ENCODE measurements around the gene GARNL3.

Gene GARNL3

GRCh38 chr9:127417131-127418036 lies 152.8 kb downstream of the GARNL3 start:
- in situ Hi-C loops (cut with MboI; ENCODE audit: low pct_unique_long_range_greater_than_20kb, low sequenced_read_pairs): no loop called here
- no peak for DNase-seq

GRCh38 chr9:127418037-127418471 lies 153.5 kb downstream of the GARNL3 start:
- DNase-seq: peak; percentile 62
- in situ Hi-C loops (cut with MboI; ENCODE audit: low pct_unique_long_range_greater_than_20kb, low sequenced_read_pairs): no loop called here

GRCh38 chr9:127419348-127419747 lies 154.8 kb downstream of the GARNL3 start:
- in situ Hi-C loops (cut with MboI; ENCODE audit: low pct_unique_long_range_greater_than_20kb, low sequenced_read_pairs): no loop called here
- no peak for DNase-seq

DNA sequence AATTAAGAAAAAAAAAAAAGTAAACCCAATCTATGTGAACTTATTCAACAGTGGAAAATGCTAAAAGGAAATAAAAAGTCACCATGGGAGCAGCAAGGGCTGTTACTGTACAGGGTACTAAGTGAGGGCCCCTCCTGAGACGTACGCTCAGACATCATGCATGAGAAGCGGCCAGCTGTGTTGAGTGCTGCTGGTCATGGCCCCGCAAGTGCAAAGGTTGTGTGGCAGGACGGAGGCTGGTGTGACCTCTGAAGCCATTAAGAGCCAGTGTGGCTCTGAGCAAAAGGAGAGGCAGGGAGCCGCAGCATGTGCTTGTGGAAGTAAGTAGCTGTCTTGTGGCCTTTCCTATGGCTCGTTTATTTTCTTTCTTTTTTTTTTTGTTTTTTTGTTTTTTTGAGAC lies 156.5 kb downstream of the GARNL3 start:
- no peak for DNase-seq
- in situ Hi-C loops (cut with MboI; ENCODE audit: low pct_unique_long_range_greater_than_20kb, low sequenced_read_pairs): no loop called here

GRCh38 chr9:127422133-127422782 lies 157.7 kb downstream of the GARNL3 start:
- no peak for DNase-seq
- in situ Hi-C loops (cut with MboI; ENCODE audit: low pct_unique_long_range_greater_than_20kb, low sequenced_read_pairs): no loop called here

- in situ Hi-C loops (cut with MboI; ENCODE audit: low pct_unique_long_range_greater_than_20kb, low sequenced_read_pairs): no loop called here
- DNase-seq: no peak
Observed at GRCh38 chr9:127422787-127423186, 158.2 kb downstream of the GARNL3 start.

DNA sequence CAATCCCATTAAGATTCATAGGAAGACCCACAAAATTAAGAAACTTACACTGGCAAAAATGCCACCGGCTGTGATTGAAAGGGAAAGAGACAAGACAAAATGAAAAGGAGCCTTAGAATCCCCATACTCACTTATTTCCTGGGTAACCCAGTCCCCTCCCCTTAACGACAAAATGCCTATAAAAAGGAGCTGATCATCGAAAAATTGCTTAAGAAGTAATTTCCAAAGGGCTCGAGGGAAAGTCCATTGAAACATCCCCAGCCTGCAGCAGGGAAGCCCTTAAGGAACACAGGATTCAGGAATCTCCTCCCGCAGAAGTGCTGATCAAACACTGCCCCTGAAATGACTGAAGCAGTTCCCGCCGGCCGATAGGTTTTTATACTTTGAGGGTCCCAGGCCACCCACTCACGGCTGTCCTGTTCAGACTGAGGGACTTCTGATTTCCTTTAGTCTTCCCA lies 158.9 kb downstream of the GARNL3 start:
- no peak for DNase-seq
- in situ Hi-C loops (cut with MboI; ENCODE audit: low pct_unique_long_range_greater_than_20kb, low sequenced_read_pairs): no loop called here

- DNase-seq: peak; percentile 96
- in situ Hi-C loops (cut with MboI; ENCODE audit: low pct_unique_long_range_greater_than_20kb, low sequenced_read_pairs): no loop called here
Observed at GRCh38 chr9:127423934-127424675, 159.5 kb downstream of the GARNL3 start, which contains the start of gene ZNF79. Gene ZNF79, plus strand, starts transcription at chr9:127424382. Its CDS starts 406 bp downstream, at chr9:127424788.

DNA sequence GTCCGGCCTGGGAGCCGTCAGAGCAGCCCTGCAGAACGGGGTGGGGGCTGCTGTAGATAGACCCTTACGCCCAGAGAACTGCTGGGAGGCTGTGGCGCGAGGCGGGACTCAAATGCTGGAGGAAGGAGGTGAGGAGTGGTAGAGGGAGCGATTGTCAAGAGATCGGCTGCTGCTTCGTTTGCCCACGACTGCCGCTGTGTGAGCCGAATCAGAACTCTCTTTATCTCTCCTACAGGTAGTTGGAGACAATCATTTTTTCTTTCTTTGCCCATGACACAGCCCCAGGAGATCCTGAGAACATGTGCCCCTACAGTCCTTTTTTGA lies 160.1 kb downstream of the GARNL3 start:
- no peak for DNase-seq
- in situ Hi-C loops (cut with MboI; ENCODE audit: low pct_unique_long_range_greater_than_20kb, low sequenced_read_pairs): no loop called here

GRCh38 chr9:127426756-127427155 lies 162.2 kb downstream of the GARNL3 start:
- in situ Hi-C loops (cut with MboI; ENCODE audit: low pct_unique_long_range_greater_than_20kb, low sequenced_read_pairs): no loop called here
- no peak for DNase-seq

- in situ Hi-C loops (cut with MboI; ENCODE audit: low pct_unique_long_range_greater_than_20kb, low sequenced_read_pairs): no loop called here
- DNase-seq: no peak
Observed at GRCh38 chr9:127428348-127428747, 163.8 kb downstream of the GARNL3 start.

- in situ Hi-C loops (cut with MboI; ENCODE audit: low pct_unique_long_range_greater_than_20kb, low sequenced_read_pairs): no loop called here
- DNase-seq: no peak
Observed at GRCh38 chr9:127430415-127430814, 165.8 kb downstream of the GARNL3 start.

DNA sequence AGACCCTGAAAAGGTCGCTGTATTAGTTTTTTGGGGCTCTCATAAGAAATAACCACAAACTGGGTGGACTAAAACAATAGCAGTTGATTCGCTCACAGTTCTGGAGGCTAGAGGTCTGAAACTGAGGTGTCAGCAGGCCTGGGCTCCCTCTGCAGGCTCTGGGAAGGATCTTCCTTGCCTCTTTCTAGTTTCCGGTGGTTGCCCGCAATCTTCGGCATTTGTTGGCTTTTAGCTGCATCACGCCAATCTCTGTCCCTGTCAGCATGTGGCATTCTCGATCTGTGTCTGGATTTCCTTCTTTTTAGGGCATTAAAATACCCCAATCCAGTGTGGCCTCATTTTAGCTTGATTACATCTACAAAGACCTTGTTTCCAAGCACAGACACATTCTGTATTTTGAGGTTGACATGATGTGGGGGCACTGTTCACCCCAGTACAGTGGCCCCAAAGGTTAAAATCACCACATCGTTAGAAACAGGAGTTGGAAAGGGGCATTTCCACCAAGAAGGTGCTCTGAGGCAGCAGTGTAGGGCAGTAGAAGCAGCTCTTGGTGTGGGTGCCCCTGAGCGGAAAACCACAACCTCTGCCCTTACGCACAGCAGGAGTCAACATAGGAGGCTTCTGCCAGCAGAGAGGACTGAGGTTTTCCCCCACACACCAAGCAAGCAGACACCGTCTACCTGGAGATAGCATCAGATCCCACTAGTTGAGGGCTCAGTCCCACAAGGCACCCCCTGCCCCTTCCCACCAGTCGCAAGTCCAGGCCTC lies 173.1 kb downstream of the GARNL3 start:
- in situ Hi-C loops (cut with MboI; ENCODE audit: low pct_unique_long_range_greater_than_20kb, low sequenced_read_pairs): no loop called here
- DNase-seq: no peak

- DNase-seq: no peak
- in situ Hi-C loops (cut with MboI; ENCODE audit: low pct_unique_long_range_greater_than_20kb, low sequenced_read_pairs): no loop called here
Observed at GRCh38 chr9:127438394-127438793, 173.8 kb downstream of the GARNL3 start.

Data from KBM-7 (cell line).